Left lobe of liver (tissue), 2 donors: ENCODE measurements around the gene CLEC17A. TPM values are rescaled to one million over a fixed set of nuclear protein-coding genes. Genes with fewer than 3 reads are reported as not detected.
"Not testable (repeated sequence)": the region's sequence is repeated elsewhere in the genome, so short reads cannot be mapped to it uniquely, and the experiment has no call there.

Experiments
- ATAC-seq: fragments of 200-7000 bp; cut with Tn5 transposase; one replicate; pipeline ENCODE4 v1.9.1; 2020; ENCODE audit warnings: mild to moderate bottlenecking, moderate library complexity
- DNase-seq: peaks from one replicate; pipeline ENCODE4 v3.0.0-alpha.2; 2020; ENCODE audit warnings: low spot score
- total RNA-seq: library from RNA; stranded (reverse); gene quantifications from one replicate; pipeline ENCODE4 v1.2.1, GENCODE V29; 2021
- donor health status: DM: no; HTN: no; CAD: no; lungs with moderate emphysema.
- donor health status: DM: no; HTN: yes; CAD: no.

CLEC17A gene
- not detected for total RNA-seq

- ATAC-seq (no peak), DNase-seq (no peak)
These were observed at the start of gene CLEC17A for GRCh38 chr19:14582894-14583340. Gene CLEC17A (plus strand): TSS chr19:14583084. CDS start chr19:14583161, 77 bp downstream.

GRCh38 chr19:14533450-14533849, 49.4 kb upstream of the CLEC17A start:
- no peak for DNase-seq
- no peak for ATAC-seq

- ATAC-seq = peak; percentile 68
- peak; percentile 60 for DNase-seq
These were observed 45.8 kb upstream of the CLEC17A start for GRCh38 chr19:14536926-14537692.

GRCh38 chr19:14540741-14541525, 42.0 kb upstream of the CLEC17A start:
- no peak for DNase-seq
- no peak for ATAC-seq

- not testable (repeated sequence) for DNase-seq, ATAC-seq
These were observed 40.9 kb upstream of the CLEC17A start for GRCh38 chr19:14541979-14542378.

GRCh38 chr19:14542711-14543328, 40.1 kb upstream of the CLEC17A start:
- ATAC-seq (no peak), DNase-seq (no peak)

- DNase-seq (no peak), ATAC-seq (no peak)
These were observed 38.8 kb upstream of the CLEC17A start for GRCh38 chr19:14544047-14544446.

GRCh38 chr19:14544977-14545715, 37.7 kb upstream of the CLEC17A start:
- ATAC-seq (peak; percentile 90), DNase-seq (peak; percentile 93)

- ATAC-seq = no peak
- no peak for DNase-seq
These were observed 37.2 kb upstream of the CLEC17A start for GRCh38 chr19:14545716-14546082.

GRCh38 chr19:14550201-14550754, 32.6 kb upstream of the CLEC17A start:
- DNase-seq (peak; percentile 80), ATAC-seq (peak; percentile 58)

- ATAC-seq = peak; percentile 28
- not testable (repeated sequence) for DNase-seq
These were observed 31.5 kb upstream of the CLEC17A start for GRCh38 chr19:14551134-14552005.

GRCh38 chr19:14552006-14552360, 30.9 kb upstream of the CLEC17A start:
- not testable (repeated sequence) for DNase-seq, ATAC-seq

- DNase-seq (no peak), ATAC-seq (no peak)
These were observed 29.6 kb upstream of the CLEC17A start for GRCh38 chr19:14553042-14553938.

- ATAC-seq = no peak
- DNase-seq = no peak
These were observed 29.0 kb upstream of the CLEC17A start for GRCh38 chr19:14553939-14554243.

GRCh38 chr19:14554382-14554812, 28.5 kb upstream of the CLEC17A start:
- peak; percentile 83 for DNase-seq
- ATAC-seq = peak; percentile 79

- DNase-seq = no peak
- no peak for ATAC-seq
These were observed 26.8 kb upstream of the CLEC17A start for GRCh38 chr19:14555918-14556661.

GRCh38 chr19:14556662-14557188, 26.2 kb upstream of the CLEC17A start:
- ATAC-seq (peak; percentile 81), DNase-seq (peak; percentile 81)
